HEK293 (cell line): ENCODE measurements around the gene EEF1AKMT1.
"Not testable (repeated sequence)": the region's sequence is repeated elsewhere in the genome, so short reads cannot be mapped to it uniquely, and the experiment has no call there.

Experiments
- CTCF ChIA-PET: fragments of 350-600 bp; formaldehyde crosslinking; extraction: SDS; loops from one replicate; lab custom pipeline; 2021; ENCODE audit warnings: antibody characterized with exemption; lab: Yijun Ruan, JAX
- POLR2A ChIA-PET: fragments of 300-600 bp; formaldehyde crosslinking; extraction: SDS; loops from one replicate; lab custom pipeline; 2020; ENCODE audit warnings: antibody characterized with exemption, inconsistent platforms; lab: Yijun Ruan, JAX
- H3K27ac ChIP-seq: fragments of 200-500 bp; sonication (Bioruptor generic); 2 replicates; pipeline ENCODE4 v1.5.1; 2014; ENCODE audit warnings: low read depth, low read length, control low read depth, inconsistent platforms; ENCODE audit errors: extremely low read depth
- H3K36me3 ChIP-seq, 2 experiments: fragments of 200-500 bp in 1 of 2; sonication (Bioruptor generic) in 1 of 2; 1 replicate in 1 of 2; 2 replicates in 1 of 2; pipeline ENCODE4 v1.5.1; 2014 to 2017; ENCODE audit warnings: inconsistent platforms in 2 of 2, low read length in 2 of 2; ENCODE audit not compliant: control insufficient read depth in 2 of 2, insufficient read depth in 1 of 2
- H3K4me1 ChIP-seq: fragments of 200-500 bp; sonication (Bioruptor generic); 2 replicates; pipeline ENCODE4 v1.5.1; 2014; ENCODE audit warnings: mild to moderate bottlenecking, low read length, inconsistent platforms; ENCODE audit not compliant: control insufficient read depth, insufficient read depth
- H3K4me3 ChIP-seq: 2 replicates; pipeline ENCODE4 v1.5.1; 2011; ENCODE audit warnings: low read depth, mild to moderate bottlenecking, control low read depth, low read length, moderate library complexity
- H3K9me3 ChIP-seq: fragments of 200-500 bp; sonication (Bioruptor generic); 2 replicates; pipeline ENCODE4 v1.5.1; 2014; ENCODE audit warnings: low read depth, low read length, inconsistent platforms; ENCODE audit not compliant: control insufficient read depth, insufficient read depth
- MYNN ChIP-seq: fragments of 450-650 bp; formaldehyde crosslinking; IDR thresholded peaks from 2 replicates; pipeline ENCODE4 v1.5.1; 2016; ENCODE audit warnings: missing biosample characterization, missing genetic modification characterization, borderline replicate concordance
- ZFP41 ChIP-seq: fragments of 450-650 bp; formaldehyde crosslinking; IDR thresholded peaks from 2 replicates; pipeline ENCODE4 v1.5.1; 2016; ENCODE audit warnings: missing biosample characterization, missing genetic modification characterization, borderline replicate concordance
- ZNF146 ChIP-seq: fragments of 450-650 bp; formaldehyde crosslinking; IDR thresholded peaks from 2 replicates; pipeline ENCODE4 v1.5.1; 2016; ENCODE audit warnings: missing biosample characterization, missing genetic modification characterization
- ZNF274 ChIP-seq, 2 experiments: fragments of 200-500 bp in 1 of 2; fragments of 450-650 bp in 1 of 2; sonication (Bioruptor generic) in 1 of 2; formaldehyde crosslinking in 1 of 2; IDR thresholded peaks; 2 replicates each; pipeline versions ENCODE4 v1.5.1 to v1.6.1; 2014 to 2016; ENCODE audit warnings: borderline replicate concordance in 1 of 2, inconsistent platforms in 1 of 2, low read length in 1 of 2, missing biosample characterization in 1 of 2, missing genetic modification characterization in 1 of 2
- ZNF423 ChIP-seq: fragments of 450-650 bp; formaldehyde crosslinking; IDR thresholded peaks from 2 replicates; pipeline ENCODE4 v1.5.1; 2016; ENCODE audit warnings: missing biosample characterization, missing genetic modification characterization
- ZNF521 ChIP-seq: fragments of 450-650 bp; formaldehyde crosslinking; IDR thresholded peaks from 2 replicates; pipeline ENCODE4 v1.5.1; 2017; ENCODE audit warnings: missing biosample characterization, mild to moderate bottlenecking, missing genetic modification characterization
- ZNF560 ChIP-seq: fragments of 450-650 bp; formaldehyde crosslinking; IDR thresholded peaks from 2 replicates; pipeline ENCODE4 v1.5.1; 2017; ENCODE audit warnings: missing biosample characterization, missing genetic modification characterization, borderline replicate concordance
- ZNF600 ChIP-seq: fragments of 450-650 bp; formaldehyde crosslinking; IDR thresholded peaks from 2 replicates; pipeline ENCODE4 v1.5.1; 2016; ENCODE audit warnings: missing biosample characterization, missing genetic modification characterization
- ZNF664 ChIP-seq: fragments of 450-650 bp; formaldehyde crosslinking; IDR thresholded peaks from 2 replicates; pipeline ENCODE4 v1.5.1; 2016; ENCODE audit warnings: missing biosample characterization, missing genetic modification characterization
- ZNF701 ChIP-seq: fragments of 450-650 bp; formaldehyde crosslinking; IDR thresholded peaks from 2 replicates; pipeline ENCODE4 v1.5.1; 2016; ENCODE audit warnings: missing biosample characterization, missing genetic modification characterization
- ZNF707 ChIP-seq: fragments of 450-650 bp; formaldehyde crosslinking; IDR thresholded peaks from 2 replicates; pipeline ENCODE4 v1.5.1; 2016; ENCODE audit warnings: missing biosample characterization, missing genetic modification characterization
- TF ChIP-seq, protein P1 (sequence below): fragments of 450-650 bp; formaldehyde crosslinking; IDR thresholded peaks from 2 replicates; pipeline ENCODE4 v1.5.1; 2016; ENCODE audit warnings: missing biosample characterization, missing genetic modification characterization
- TF ChIP-seq, protein P2 (sequence below): fragments of 450-650 bp; formaldehyde crosslinking; conservative IDR thresholded peaks from 2 replicates; pipeline ENCODE4 v1.5.1; 2016; ENCODE audit warnings: low read depth, missing biosample characterization, missing genetic modification characterization
- TF ChIP-seq, protein P3 (sequence below): fragments of 450-650 bp; formaldehyde crosslinking; IDR thresholded peaks from 2 replicates; pipeline ENCODE4 v1.5.1; 2017; ENCODE audit warnings: missing biosample characterization, missing genetic modification characterization
- TF ChIP-seq, protein P4 (sequence below): fragments of 450-650 bp; formaldehyde crosslinking; IDR thresholded peaks from 2 replicates; pipeline ENCODE4 v1.5.1; 2016; ENCODE audit warnings: missing biosample characterization, missing genetic modification characterization
- TF ChIP-seq, protein P5 (sequence below): fragments of 450-650 bp; formaldehyde crosslinking; IDR thresholded peaks from 2 replicates; pipeline ENCODE4 v1.5.1; 2016; ENCODE audit warnings: missing biosample characterization, missing genetic modification characterization
- TF ChIP-seq, protein P6 (sequence below): fragments of 450-650 bp; formaldehyde crosslinking; IDR thresholded peaks from 2 replicates; pipeline ENCODE4 v1.5.1; 2016; ENCODE audit warnings: missing biosample characterization, missing genetic modification characterization

The EEF1AKMT1 gene

DNA sequence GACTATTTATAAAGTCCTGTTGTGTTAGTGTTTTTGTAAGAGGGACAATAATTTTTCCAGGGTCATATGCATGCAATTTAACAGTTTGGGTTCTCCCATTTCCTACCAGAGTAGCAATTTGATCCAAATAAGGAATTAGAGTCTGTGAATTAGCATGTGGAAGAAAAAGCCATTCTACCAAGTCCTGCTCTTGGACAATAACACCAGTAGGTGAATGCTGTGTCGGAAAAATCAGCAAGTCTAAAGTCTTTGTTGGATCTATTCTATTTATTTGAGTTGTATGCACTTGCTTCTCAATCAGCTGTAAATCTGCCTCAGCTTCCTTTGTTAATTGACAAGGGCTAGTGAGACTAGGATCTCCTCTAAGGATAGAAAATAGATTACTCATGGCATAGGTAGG, 91.7 kb downstream of the EEF1AKMT1 start (continued):
- TF ChIP-seq, protein P1, sequence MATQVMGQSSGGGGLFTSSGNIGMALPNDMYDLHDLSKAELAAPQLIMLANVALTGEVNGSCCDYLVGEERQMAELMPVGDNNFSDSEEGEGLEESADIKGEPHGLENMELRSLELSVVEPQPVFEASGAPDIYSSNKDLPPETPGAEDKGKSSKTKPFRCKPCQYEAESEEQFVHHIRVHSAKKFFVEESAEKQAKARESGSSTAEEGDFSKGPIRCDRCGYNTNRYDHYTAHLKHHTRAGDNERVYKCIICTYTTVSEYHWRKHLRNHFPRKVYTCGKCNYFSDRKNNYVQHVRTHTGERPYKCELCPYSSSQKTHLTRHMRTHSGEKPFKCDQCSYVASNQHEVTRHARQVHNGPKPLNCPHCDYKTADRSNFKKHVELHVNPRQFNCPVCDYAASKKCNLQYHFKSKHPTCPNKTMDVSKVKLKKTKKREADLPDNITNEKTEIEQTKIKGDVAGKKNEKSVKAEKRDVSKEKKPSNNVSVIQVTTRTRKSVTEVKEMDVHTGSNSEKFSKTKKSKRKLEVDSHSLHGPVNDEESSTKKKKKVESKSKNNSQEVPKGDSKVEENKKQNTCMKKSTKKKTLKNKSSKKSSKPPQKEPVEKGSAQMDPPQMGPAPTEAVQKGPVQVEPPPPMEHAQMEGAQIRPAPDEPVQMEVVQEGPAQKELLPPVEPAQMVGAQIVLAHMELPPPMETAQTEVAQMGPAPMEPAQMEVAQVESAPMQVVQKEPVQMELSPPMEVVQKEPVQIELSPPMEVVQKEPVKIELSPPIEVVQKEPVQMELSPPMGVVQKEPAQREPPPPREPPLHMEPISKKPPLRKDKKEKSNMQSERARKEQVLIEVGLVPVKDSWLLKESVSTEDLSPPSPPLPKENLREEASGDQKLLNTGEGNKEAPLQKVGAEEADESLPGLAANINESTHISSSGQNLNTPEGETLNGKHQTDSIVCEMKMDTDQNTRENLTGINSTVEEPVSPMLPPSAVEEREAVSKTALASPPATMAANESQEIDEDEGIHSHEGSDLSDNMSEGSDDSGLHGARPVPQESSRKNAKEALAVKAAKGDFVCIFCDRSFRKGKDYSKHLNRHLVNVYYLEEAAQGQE, result no peak
- TF ChIP-seq, protein P2, sequence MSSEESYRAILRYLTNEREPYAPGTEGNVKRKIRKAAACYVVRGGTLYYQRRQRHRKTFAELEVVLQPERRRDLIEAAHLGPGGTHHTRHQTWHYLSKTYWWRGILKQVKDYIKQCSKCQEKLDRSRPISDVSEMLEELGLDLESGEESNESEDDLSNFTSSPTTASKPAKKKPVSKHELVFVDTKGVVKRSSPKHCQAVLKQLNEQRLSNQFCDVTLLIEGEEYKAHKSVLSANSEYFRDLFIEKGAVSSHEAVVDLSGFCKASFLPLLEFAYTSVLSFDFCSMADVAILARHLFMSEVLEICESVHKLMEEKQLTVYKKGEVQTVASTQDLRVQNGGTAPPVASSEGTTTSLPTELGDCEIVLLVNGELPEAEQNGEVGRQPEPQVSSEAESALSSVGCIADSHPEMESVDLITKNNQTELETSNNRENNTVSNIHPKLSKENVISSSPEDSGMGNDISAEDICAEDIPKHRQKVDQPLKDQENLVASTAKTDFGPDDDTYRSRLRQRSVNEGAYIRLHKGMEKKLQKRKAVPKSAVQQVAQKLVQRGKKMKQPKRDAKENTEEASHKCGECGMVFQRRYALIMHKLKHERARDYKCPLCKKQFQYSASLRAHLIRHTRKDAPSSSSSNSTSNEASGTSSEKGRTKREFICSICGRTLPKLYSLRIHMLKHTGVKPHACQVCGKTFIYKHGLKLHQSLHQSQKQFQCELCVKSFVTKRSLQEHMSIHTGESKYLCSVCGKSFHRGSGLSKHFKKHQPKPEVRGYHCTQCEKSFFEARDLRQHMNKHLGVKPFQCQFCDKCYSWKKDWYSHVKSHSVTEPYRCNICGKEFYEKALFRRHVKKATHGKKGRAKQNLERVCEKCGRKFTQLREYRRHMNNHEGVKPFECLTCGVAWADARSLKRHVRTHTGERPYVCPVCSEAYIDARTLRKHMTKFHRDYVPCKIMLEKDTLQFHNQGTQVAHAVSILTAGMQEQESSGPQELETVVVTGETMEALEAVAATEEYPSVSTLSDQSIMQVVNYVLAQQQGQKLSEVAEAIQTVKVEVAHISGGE, result no peak
- TF ChIP-seq, protein P3, sequence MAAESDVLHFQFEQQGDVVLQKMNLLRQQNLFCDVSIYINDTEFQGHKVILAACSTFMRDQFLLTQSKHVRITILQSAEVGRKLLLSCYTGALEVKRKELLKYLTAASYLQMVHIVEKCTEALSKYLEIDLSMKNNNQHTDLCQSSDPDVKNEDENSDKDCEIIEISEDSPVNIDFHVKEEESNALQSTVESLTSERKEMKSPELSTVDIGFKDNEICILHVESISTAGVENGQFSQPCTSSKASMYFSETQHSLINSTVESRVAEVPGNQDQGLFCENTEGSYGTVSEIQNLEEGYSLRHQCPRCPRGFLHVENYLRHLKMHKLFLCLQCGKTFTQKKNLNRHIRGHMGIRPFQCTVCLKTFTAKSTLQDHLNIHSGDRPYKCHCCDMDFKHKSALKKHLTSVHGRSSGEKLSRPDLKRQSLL (tag by site-specific recombination), result no peak
- TF ChIP-seq ZNF560 (tag by site-specific recombination) (no peak), ZNF701 (tag by site-specific recombination) (no peak)
- TF ChIP-seq, protein P4, sequence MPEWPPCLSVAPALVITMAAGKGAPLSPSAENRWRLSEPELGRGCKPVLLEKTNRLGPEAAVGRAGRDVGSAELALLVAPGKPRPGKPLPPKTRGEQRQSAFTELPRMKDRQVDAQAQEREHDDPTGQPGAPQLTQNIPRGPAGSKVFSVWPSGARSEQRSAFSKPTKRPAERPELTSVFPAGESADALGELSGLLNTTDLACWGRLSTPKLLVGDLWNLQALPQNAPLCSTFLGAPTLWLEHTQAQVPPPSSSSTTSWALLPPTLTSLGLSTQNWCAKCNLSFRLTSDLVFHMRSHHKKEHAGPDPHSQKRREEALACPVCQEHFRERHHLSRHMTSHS, result no peak
- TF ChIP-seq, protein P5, sequence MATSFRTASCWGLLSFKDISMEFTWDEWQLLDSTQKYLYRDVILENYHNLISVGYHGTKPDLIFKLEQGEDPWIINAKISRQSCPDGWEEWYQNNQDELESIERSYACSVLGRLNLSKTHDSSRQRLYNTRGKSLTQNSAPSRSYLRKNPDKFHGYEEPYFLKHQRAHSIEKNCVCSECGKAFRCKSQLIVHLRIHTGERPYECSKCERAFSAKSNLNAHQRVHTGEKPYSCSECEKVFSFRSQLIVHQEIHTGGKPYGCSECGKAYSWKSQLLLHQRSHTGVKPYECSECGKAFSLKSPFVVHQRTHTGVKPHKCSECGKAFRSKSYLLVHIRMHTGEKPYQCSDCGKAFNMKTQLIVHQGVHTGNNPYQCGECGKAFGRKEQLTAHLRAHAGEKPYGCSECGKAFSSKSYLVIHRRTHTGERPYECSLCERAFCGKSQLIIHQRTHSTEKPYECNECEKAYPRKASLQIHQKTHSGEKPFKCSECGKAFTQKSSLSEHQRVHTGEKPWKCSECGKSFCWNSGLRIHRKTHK (tag by site-specific recombination), result no peak

DNA sequence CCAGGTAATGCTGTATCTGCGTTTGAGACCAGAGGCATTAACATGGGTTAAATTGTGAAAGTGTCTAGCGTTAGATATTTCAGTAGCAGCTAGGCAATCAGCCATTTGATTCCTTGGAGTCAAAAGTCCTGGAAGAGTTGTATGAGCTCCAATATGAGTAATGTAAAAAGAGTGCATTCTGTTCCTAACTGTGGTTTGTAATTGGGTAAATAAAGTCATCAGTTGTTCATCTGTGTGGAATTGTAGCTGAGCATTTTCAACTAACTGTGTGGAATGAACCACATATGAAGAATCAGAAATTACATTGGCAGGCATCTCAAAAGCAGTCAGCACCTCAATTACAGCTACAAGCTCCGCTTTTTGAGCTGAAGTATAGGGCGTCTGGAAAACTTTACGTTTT, 92.3 kb downstream of the EEF1AKMT1 start:
- H3K9me3 ChIP-seq, POLR2A ChIA-PET, H3K36me3 ChIP-seq, H3K4me3 ChIP-seq, H3K4me1 ChIP-seq, H3K27ac ChIP-seq: not testable (repeated sequence)
- CTCF ChIA-PET, result interaction anchor here (0.7 kb wide), 1 partner anchor 42 kb away, joined by 3 read pairs; no protein-coding TSS in a partner anchor

DNA sequence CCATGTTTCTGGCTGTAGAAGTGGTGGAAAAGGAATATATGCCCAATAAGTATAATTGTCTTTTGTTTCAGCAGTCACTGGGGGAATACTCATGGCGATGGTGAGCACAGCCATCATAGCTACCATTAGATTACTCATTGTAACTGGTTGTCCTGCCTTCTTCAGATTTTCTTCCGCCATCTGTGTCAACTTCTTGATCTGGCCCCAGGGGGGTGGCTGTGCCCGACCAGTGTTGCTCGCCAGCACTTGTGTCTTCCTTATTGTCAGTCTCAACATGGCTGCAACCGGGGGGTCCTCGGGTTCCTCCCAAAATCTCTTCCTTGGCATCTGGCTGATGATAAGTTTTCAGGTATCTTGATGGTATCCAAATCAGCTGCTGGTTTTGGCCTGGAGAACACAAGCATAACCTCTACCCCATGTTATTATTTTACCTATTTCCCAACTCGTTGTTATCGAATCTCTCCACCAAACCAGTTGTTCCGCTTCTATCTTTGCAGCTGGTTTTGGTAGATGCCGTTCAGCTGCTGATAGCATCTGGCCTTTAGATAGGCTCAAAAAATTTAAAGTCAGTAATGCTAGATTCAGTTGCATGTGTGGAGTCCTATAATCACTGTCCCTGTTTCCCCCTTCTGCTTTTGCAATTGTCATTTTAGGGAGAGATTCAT, 93.2 kb downstream of the EEF1AKMT1 start:
- Histone ChIP-seq H3K4me3 (no peak overlapping the region), H3K4me1 (no peaks in the 10 kb centered on the region), H3K36me3 (peaks cover 0 to 2% of the 10 kb centered on the region in 2 experiments; a peak in 1 of 3 replicates), H3K9me3 (no peaks in the 10 kb centered on the region), H3K27ac (no peak overlapping the region)
- CTCF ChIA-PET, result interaction anchor here (0.7 kb wide), 1 partner anchor 43 kb away, joined by 3 read pairs; no protein-coding TSS in a partner anchor
- POLR2A ChIA-PET, result no interaction called here
- no peak for TF ChIP-seq ZNF707 (tag by site-specific recombination)
- TF ChIP-seq ZNF423 (tag by site-specific recombination), result no peak
- no peak for TF ChIP-seq MYNN
- TF ChIP-seq ZFP41, result no peak
- TF ChIP-seq ZNF600, result no peak
- TF ChIP-seq, protein P6, sequence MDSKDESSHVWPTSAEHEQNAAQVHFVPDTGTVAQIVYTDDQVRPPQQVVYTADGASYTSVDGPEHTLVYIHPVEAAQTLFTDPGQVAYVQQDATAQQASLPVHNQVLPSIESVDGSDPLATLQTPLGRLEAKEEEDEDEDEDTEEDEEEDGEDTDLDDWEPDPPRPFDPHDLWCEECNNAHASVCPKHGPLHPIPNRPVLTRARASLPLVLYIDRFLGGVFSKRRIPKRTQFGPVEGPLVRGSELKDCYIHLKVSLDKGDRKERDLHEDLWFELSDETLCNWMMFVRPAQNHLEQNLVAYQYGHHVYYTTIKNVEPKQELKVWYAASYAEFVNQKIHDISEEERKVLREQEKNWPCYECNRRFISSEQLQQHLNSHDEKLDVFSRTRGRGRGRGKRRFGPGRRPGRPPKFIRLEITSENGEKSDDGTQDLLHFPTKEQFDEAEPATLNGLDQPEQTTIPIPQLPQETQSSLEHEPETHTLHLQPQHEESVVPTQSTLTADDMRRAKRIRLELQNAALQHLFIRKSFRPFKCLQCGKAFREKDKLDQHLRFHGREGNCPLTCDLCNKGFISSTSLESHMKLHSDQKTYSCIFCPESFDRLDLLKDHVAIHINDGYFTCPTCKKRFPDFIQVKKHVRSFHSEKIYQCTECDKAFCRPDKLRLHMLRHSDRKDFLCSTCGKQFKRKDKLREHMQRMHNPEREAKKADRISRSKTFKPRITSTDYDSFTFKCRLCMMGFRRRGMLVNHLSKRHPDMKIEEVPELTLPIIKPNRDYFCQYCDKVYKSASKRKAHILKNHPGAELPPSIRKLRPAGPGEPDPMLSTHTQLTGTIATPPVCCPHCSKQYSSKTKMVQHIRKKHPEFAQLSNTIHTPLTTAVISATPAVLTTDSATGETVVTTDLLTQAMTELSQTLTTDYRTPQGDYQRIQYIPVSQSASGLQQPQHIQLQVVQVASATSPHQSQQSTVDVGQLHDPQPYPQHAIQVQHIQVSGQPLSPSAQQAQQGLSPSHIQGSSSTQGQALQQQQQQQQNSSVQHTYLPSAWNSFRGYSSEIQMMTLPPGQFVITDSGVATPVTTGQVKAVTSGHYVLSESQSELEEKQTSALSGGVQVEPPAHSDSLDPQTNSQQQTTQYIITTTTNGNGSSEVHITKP (tag by site-specific recombination), result no peak
- TF ChIP-seq ZNF274 (IDR thresholded peaks at IDR 0.05; ENCODE audit: low read length), result no peak
- TF ChIP-seq ZNF274 (tag by site-specific recombination; IDR thresholded peaks at IDR 0.05; ENCODE audit: borderline replicate concordance), result no peak
- no peak for TF ChIP-seq ZNF521 (tag by site-specific recombination)
- no peak for TF ChIP-seq ZNF146 (tag by site-specific recombination)
- TF ChIP-seq ZNF664 (tag by site-specific recombination), result no peak
